ENCODE results near the gene GPD2.

DNA sequence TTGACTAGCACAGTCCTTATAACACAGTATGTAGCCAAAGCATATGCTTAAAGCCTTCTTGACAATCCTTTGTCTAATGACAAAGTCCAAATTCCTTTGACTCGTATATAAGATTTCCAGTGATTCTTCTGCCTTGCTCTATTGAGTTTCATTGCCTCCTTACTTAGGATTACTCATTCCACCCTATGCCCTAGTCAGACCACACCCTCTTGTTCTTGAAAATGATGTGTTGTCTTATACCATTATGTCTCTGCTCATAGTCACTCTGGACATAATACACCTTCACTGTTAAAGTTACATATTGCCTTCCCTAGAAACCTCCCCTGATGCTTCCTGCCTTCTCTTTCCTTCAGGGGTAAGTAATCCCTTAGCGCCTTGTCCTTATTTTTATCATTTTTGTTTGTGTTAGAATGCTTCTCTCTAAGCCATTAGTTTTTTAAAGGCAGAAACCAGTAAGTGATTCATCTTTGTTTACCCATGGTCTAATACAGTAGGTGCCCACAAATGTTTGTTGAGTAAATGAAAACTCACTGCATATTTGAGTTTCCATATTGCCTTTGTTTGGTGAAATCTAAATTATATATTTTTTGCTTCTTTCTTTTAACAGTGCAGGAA lies 19.3 kb downstream of the GPD2 start:
- TF ChIP-seq POLR2A (IDR thresholded peaks at IDR 0.05; ENCODE audit: low read depth, low read length): no peak
- no peak for TF ChIP-seq SREBF2 (IDR thresholded peaks at IDR 0.05; ENCODE audit: low read length)
- TF ChIP-seq, protein P1, sequence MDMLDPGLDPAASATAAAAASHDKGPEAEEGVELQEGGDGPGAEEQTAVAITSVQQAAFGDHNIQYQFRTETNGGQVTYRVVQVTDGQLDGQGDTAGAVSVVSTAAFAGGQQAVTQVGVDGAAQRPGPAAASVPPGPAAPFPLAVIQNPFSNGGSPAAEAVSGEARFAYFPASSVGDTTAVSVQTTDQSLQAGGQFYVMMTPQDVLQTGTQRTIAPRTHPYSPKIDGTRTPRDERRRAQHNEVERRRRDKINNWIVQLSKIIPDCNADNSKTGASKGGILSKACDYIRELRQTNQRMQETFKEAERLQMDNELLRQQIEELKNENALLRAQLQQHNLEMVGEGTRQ (IDR thresholded peaks at IDR 0.05; ENCODE audit: borderline replicate concordance, low read depth, low read length): no peak
- no peak for TF ChIP-seq KLF5 (IDR thresholded peaks at IDR 0.05; ENCODE audit: partially characterized antibody)
- TF ChIP-seq ZNF24 (IDR thresholded peaks at IDR 0.05): no peak
- TF ChIP-seq YY1 (IDR thresholded peaks at IDR 0.05; ENCODE audit: low read depth, low read length): no peak
- TF ChIP-seq CTCF (IDR thresholded peaks at IDR 0.05 in 2 of 3, conservative IDR thresholded peaks at IDR 0.05 in 1 of 3; ENCODE audit: control insufficient read depth in 2 of 3, extremely low read depth in 1 of 3, insufficient read depth in 1 of 3, low read depth in 3 of 3, low read length in 3 of 3): no peak
- no peak for TF ChIP-seq ATF7 (IDR thresholded peaks at IDR 0.05; ENCODE audit: low read depth)

Data from GM12878 (cell line).